NCI-H460 (cell line): ENCODE measurements around the gene SDHAF1. TPM values are rescaled to one million over a fixed set of nuclear protein-coding genes. Genes with fewer than 3 reads are reported as not detected.

Source experiments
- DNase-seq: peaks from one replicate; pipeline ENCODE4 v3.0.0-alpha.2; 2016; ENCODE audit warnings: low read depth; ENCODE audit errors: extremely low read depth
- total RNA-seq: library from RNA; depleted of rRNA; stranded (reverse); fragments of >200 nt; shearing (Covaris generic); gene quantifications from 2 replicates; pipeline ENCODE4 v1.2.3, GENCODE V29; 2014

The SDHAF1 gene
- total RNA-seq, 1 experiment from 2014 or later: 19.8 TPM

DNA sequence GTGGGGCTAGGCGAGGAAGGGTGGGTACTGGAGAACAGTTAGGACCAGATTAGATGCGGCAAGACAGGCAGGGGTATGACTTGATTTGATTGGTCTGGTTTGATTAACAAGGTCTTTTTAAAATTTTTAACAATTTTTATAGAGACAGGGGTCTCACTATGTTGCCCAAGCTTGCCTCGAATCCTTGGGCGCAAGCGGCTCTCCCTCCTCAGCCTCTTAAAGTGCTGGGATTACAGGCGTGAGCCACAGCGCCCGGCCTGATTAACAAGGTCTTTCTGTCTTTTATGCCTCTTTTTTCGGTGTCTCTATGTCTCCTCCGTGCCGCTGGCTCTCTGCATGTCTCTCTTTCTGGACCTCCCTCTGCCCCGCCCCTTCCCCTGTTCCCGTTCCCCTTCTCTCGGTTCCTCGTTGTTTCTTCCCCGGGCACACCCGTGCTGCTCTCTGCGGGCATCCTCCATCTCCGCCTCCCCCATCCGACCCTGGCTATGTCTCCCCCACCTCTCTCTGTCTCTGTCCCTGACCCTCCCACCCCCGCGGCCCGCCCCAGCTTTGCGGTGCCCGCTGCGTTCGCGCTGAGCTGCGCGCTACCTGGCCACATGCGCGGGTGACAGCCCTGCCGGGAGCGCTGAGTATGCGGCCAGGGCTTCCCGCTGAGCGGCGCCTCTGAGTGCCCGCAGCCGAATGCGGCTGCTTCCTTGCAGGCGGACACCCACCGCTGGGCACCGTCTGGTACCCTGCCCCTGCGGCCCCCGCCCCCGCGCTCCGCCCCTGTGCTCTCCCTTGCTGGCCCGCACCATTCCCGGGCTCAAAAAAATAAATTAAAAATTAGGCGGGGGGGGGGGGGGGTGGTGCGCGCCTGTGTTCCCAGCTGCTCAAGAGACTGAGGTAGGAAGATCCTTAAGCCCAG lies 8.1 kb upstream of the SDHAF1 start:
- no peak for DNase-seq

DNA sequence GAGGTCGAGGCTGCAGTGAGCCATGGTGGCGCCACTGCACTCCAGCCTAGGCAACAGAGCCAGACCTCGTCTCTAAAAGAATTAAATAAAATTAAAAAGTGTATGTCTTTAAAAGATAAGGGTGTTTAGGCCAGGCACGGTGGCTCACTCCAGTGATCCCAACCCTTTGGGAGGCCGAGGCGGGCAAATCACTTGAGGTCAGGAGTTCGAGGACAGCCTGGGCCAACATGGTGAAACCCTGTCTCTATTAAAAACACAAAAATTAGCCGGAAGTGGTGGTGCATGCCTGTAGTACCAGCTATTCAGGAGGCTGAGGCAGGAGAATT lies 7.5 kb upstream of the SDHAF1 start:
- no peak for DNase-seq

DNA sequence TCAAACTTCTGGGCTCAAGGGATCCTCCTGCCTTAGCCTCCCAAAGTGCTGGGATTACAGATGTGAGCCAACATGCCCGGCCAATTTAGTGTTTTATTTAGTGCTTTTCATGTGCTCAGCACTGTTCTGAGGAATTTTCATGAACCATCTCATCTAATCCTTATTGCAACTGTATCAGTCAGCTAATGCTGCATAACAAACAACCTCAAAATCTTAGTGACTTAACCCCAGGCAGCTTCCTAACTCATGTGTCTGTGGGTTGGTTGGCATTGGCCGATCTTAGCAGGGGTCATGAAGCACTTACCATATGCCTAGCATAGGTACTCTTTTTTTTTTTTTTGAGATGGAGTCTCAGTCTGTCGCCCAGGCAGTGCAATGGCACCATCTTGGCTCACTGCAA lies 6.2 kb upstream of the SDHAF1 start:
- no peak for DNase-seq

DNA sequence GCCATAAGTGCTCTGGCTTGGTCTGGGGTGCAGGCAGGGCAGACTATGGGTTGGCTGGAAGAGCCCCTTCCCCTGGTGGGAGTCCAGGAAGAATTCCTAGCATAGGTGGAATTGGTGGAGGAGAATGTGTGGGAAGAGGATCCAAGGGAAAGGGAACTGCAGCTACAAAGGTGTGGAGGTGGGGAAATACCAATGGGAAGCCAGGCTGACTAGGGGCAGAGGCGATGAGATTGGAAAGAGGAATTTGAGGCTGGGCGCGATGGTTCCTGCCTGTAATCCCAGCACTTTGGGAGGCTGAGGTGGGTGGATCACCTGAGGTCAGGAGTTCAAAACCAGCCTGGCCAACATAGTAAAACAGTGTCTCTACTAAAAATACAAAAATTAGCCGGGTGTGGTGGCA lies 4.8 kb upstream of the SDHAF1 start:
- DNase-seq: no peak

DNA sequence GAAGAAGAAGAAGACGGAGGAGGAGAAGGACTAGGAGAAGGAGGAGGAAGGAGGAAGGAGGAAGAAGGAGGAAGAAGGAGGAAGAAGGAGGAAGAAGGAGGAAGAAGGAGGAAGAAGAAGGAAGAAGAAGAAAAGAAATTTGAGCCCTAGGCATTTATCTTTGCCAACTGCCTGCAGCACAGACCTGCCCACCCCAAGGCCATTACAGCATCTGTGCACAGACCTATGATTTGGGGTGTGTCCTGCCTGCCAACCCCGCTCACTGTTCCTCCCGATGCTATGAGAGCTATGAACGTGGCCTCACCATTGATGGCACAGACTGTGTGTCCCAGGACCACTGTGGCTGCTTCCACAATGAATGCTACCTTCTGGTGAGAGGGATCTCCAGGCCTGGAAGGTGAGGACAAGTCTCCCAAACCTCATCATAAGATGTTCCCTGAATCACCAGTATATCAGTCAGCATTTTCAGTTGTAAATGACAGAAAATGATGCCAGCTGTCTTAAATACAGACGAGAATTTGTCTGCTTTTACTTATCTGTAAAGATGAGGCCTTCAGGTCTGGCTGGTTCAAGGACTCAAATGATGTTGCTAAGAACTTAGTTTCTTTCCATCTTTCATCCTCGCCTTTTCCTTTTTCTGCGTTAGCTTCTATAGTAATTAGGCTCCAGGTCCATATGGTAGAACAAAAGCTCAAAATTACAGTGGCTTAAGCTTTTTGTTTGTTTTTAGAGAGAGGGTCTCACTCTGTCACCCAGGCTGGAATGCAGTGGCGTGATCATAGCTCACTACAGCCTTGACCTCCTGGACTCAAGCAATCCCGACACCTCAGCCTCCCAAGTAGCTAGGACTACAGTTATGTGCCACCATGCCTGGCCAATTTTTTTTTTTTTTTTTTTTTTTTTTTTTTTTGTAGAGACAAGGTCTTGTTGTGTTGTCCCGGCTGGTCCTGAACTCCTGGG lies 3.9 kb upstream of the SDHAF1 start:
- no peak for DNase-seq

DNA sequence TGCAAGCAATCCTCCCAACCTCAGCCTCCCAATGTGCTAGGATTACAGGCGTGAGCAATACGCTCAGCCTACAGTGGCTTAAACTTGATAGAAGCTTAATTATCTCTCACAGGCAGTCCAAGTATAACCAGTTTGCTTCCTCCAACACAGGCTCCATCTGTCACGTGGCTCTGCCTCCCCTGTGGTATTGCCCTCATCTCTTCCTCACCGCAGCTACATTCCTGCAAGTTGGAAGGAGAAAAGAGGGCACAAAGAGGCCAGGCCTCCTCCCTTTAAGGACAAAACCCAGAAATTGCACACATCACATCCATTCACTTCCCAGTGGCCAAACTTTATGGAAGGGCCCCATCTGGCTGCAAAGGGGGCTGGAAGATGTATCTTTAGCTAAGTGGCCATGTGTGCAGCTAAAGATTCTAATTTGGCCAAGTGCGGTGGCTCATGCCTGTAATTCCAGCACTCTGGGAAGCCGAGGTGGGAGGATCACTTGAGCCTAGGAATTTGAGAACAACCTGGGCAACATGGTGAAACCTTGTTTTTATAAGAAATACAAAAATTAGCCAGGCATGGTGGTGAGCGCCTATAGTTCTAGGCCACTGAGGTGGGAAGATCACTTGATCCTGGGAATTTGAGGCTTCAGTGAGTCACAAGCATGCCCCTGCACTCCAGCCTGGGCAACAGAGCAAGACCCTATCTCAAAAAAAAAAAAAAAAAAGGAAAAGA lies 3.1 kb upstream of the SDHAF1 start:
- DNase-seq: no peak

DNA sequence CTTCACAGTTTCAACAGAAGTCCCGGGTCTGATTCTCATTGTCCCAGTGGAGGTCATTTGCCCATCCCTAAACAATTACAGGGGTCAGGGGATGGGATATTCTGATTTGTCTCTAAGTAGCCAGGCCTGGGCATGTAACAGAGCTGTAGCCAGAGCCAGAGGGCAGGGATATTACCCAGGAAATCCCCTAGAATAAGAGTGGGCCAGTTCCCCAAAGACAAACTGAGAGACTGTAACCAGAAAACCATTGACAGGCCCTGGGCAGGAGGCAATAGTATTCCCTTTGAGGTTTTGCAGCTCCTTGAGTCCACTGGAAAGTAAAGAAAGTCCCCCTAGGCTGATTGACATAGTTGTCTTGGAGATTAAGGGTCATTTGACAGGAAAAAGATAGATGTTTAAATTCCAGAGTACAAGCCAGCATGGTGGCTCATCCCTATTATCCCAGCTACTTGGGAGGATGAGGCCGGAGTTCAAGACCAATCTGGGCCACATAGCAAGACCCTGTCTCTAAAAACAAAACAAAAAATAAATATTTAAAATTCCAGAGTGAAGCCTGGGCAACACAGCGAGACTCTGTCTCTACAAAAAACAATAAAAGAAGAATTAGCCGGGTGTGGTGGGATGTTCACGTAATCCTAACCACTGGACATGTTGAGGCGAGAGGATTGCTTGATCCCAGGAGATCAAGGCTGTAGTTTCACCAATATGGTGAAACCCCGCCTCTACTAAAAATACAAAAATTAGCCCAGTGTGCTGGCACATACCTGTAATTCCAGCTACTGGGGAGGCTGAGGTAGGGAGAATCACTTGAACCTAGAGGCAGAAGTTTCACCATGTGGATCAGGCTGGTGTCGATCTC lies 1.9 kb upstream of the SDHAF1 start:
- no peak for DNase-seq

DNA sequence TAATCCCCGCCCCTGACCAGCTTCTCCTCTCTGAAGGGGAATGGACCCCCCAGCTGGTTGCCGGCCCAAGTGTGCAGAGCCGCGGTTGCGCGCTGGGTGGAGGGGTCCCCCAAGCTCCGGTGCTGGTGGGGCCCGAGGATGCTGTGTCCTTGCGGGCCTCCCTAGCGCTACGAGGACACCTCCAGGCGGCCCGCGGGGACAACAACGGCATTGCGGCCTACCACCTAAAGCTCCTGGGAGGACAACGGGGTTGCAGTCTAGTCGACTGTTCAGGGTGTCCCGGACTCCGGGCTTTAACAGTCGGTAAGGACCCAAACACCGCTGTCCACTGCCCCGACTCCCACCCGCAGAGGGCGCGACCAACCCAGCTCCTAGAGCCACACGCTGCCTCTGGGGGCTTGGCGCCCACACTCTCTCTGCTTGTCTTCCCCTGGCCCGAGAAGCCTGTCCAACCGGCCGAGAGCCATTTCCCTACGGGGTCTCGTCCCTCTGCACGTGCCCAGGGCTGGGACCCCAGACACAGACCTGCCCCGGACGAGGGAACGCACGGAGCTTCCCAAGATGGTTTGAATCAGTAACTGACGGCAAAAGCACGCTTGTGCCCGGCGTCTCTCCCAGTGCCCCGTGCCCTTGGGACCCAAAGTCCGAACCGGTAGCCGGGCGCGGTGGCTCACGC lies 927 bp upstream of the SDHAF1 start:
- no peak for DNase-seq

DNA sequence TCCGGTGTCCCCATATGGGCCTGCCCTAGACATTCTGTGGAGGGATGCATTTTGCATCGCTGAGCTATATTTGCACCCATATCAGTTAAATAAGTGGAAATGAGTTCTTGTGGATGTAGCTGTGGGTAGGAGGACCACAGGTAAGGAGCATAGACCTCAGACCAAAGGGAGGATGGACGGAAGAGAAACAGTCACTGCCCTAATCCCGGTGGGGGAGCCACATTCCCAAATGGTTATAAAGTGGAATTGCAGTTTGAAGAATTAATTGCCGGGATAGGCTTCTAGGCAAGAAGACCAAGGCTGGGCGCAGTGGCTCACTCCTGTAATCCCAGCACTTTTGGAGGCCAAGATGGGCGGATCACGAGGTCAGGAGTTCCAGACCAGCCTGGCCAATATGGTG lies 1.8 kb downstream of the SDHAF1 start:
- DNase-seq: no peak

DNA sequence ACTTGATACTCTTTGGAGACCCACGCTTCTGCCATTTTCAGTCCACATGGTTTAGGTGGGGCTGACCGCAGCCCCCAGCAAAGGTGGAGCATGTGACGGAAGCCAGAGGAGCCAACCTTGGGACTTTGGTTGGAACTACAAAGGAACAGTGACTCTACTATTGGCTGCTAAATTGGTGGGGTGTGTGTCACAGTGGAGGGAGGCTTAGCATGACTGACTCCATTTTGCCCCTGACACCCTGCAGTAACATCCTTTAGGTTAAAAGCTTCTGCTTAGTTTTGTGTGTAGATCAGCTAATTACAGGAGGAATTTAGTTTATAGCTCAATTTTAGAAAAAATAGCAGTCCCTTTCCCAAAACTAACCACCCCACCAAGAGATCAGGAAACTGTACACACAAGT lies 6.6 kb downstream of the SDHAF1 start:
- DNase-seq: no peak

DNA sequence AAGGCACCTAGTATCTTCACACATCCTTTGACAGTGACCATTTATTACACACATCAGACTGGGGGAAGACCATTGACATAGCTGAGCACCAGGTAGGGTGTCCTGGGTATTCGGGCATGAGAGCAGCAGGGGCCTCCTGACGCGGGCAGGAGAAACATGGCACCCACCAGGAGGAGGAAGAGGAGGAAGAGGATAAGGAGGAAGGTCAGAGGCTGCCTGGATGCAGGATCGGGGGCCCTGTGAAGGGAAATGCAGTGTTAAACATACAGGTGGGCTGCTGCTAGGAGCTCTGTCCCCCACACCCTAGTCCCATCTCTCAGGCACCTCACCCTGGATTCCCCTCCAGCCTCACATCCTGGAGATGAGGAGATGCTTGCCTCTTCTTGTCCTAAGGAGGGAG lies 8.3 kb downstream of the SDHAF1 start:
- no peak for DNase-seq

DNA sequence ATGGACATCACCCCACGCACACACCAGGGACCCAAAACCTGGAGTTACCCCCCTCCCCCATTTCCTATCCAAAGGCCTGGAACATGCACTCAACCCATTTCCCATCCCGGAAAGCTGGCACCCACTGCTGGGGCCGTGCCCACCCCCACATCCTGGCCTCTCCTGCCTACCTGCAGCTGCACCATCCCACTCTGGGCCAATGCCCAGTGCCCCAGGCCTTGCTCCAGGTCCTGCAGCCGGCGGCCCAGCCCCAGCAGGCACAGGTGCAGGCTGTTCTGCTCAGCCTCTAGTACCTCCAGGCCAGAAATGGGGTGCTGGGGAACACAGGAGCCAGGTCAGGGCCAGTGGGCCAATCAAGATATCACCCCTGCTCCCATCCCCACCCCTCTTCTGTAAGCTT lies 12.0 kb downstream of the SDHAF1 start:
- DNase-seq: no peak

DNA sequence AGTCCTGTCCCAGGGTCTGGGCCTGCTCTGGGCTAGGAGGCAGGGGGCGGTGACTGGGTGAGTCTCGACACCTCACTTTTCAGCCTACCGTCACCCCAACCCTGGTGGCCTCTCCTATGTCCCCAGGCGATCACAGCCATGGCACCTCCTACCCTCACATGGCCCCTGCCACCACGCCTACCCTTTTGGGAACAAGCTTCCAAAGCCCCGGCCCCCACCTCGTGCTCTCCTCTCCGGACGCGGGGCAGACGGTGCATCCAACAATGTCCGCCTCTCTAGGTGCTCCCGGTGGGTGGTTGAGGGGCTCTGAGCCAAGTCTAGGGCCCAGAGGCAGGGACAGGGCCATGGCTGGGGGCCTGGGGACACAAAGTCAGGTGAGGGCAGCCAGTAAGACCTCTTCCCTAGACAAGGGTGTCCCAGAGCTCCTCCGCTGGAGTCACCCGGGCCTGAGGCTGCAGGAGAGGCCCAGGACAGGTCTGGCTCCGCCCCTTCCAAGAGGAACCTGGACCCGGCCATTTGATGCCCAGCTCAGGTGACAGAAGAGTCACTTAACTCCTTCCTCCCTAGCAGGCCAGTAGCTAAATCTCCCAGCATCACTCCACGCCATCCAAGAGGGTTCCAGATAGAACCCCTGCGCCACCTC lies 13.5 kb downstream of the SDHAF1 start, which contains the start of gene SYNE4:
TSS of gene SYNE4 (minus strand) at position 478 of the 643 bp plus-strand sequence. CDS start at position 346, 132 bp downstream.
- no peak for DNase-seq

DNA sequence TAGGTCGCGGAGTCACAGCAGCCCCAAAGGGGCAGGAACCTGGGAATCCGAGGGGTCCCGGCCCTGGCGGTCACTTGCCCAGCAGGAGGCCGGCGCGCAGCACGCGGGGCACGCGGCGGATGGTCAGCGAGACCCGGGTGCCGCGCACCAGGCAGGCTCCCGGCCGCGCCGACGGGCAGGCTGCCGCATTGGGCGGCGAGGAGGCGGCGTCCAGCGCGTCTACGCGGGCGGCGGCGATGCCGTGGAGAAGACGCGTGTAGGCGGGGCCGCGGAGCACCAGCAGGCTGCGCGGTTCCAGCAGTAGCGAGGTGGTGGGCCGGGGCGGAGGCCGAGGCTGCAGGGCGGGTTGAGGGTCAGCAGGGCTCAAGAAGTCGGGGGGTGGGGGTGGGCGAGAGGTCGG lies 14.2 kb downstream of the SDHAF1 start:
- peak; percentile 53 for DNase-seq

DNA sequence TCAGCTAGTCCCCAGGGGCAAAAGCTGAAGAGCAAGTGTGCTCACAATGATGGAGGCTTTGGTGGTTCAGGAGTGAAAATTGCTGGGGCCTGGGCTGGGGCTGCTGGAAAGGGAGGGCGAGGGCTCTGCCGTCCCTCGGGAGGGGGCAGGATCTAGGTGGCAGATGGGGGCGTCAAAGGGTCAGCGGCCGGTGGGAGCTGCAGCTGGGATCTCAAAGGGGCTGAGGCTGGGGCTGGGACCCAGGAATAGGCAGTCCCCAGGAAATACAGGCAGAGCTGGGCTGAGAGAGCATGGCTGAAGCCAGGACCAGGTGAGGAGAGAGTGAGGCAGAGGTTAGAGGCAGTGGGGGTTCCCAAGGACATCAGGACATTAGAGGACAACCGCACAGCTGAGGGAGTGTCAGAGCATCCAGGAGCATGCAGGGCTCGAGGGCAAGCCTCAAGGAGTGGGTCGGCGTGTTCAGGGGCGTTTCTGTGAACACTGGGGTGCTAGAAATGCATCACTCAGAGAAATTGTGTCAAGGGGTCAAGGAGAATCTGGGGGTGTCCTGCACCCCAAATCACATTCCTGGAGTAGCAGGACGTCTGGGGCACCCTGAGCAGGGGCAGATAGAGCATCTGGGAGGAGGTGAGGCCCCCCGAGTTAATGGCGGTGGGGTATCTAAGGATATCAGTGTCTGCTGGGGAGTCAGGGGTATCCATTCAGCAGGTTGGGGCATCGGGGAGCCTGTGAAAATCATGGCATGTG lies 14.8 kb downstream of the SDHAF1 start:
- DNase-seq: no peak

DNA sequence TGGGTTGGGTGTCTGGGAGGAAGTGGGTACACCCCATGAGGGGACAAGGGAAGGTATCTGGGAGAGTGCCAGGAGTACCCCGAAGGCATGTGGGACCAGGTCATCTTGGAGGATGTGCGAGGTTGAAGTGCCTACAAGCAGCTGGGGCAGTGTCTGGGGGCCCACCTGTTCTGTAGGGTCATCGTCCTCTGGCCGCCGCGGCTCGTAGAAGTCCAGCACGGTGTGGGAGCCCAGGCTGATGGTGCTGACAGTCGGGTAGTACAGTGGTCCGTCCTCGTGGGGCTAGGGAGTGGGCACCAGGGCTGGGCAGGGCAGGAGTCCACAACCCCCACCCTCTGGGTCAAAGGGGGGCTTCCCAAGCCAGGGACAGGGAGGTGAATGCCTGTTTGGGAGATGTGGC lies 15.4 kb downstream of the SDHAF1 start:
- DNase-seq: no peak

DNA sequence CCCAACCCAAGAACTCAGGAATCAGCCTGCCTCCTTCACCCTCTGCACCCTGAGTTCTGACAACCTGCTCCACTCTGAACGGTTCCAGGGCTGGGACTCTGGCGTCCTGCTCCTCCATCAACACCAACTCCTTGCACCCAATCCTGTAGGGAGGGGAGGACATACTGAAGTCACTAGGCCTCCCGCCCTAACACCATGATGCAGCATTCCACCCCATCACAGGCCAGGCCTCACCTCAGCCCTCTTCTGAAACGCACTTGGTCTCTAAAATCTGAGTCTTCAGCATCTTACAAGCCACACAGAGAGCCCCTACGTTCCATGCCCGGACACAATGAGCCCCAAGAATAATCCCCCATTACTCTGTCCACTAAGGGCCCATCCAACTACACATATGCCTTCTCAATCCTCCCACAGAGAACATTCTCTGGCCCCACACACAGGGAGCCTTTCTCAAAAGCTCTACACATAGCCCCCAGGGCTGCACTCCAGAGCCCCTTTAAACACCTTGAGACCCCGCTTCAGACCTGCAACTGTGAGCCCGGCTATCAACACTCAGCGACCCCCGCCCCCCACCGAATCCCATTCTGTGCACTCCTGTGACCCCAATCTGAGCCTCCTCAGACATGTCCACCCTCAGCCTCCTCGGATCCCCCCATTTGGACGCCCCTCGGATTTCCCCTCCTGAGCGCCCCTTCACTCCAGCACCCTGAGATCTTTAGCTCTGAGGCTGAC lies 18.5 kb downstream of the SDHAF1 start:
- DNase-seq: no peak
